Measurements from ENCODE around the gene GALNT11.

The GALNT11 gene

DNA sequence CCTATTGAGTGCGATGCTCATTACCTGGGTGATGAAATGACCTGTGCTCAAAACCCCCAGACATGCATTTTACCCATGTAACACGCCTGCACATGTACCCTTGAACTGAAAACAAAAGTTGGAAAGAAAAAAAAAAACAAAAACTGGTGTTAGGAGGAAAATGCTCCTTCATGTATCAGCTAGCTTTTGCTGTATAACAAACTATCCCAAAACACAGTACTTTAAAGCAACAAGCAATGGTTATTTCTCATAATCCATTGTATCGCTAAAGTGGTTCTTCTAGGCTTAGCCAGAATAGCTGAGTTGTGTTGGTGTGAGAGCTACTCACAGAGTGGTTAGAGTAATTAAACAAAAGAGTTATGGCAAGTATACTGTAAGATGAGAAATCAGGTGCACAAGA lies 12.2 kb upstream of the GALNT11 start:
- H3F3A ChIP-seq (ENCODE audit: insufficient read depth, low read length) = no peaks in the 10 kb centered on the region
- TF ChIP-seq, protein P1, sequence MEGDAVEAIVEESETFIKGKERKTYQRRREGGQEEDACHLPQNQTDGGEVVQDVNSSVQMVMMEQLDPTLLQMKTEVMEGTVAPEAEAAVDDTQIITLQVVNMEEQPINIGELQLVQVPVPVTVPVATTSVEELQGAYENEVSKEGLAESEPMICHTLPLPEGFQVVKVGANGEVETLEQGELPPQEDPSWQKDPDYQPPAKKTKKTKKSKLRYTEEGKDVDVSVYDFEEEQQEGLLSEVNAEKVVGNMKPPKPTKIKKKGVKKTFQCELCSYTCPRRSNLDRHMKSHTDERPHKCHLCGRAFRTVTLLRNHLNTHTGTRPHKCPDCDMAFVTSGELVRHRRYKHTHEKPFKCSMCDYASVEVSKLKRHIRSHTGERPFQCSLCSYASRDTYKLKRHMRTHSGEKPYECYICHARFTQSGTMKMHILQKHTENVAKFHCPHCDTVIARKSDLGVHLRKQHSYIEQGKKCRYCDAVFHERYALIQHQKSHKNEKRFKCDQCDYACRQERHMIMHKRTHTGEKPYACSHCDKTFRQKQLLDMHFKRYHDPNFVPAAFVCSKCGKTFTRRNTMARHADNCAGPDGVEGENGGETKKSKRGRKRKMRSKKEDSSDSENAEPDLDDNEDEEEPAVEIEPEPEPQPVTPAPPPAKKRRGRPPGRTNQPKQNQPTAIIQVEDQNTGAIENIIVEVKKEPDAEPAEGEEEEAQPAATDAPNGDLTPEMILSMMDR (IDR thresholded peaks at IDR 0.05; ENCODE audit: low read length) = no peak
- no peak for TF ChIP-seq EZH2 (IDR thresholded peaks at IDR 0.05; ENCODE audit: borderline replicate concordance, low read length)

GRCh38 chr7:152013974-152014373 lies 11.5 kb upstream of the GALNT11 start:
- Histone ChIP-seq H3K4me1 (ENCODE audit: insufficient read depth, low read length, severe bottlenecking) (no peaks in the 10 kb centered on the region), H3K36me3 (ENCODE audit: insufficient read depth, low read length) (no peaks in the 10 kb centered on the region), H3K9ac (ENCODE audit: low read length) (no peak overlapping the region), H3K4me3 (ENCODE audit: low read depth, low read length, poor library complexity, severe bottlenecking) (no peak overlapping the region), H3K9me2 (ENCODE audit: low read depth, low read length) (no peaks in the 10 kb centered on the region), H2AFZ (ENCODE audit: low read length) (no peak overlapping the region), H3K27me3 (ENCODE audit: insufficient read depth, low read length) (peaks cover 4% of the 10 kb centered on the region; the same call in 1 of the 2 replicates), H3K9me3 (ENCODE audit: low read length) (no peaks in the 10 kb centered on the region), H3F3A (ENCODE audit: insufficient read depth, low read length) (no peaks in the 10 kb centered on the region), H3K4me2 (ENCODE audit: low read length) (no peak overlapping the region), H3K79me2 (ENCODE audit: insufficient read depth, low read length) (no peaks in the 10 kb centered on the region), H4K20me1 (ENCODE audit: insufficient read depth, low read length) (no peaks in the 10 kb centered on the region), H3K27ac (ENCODE audit: low read depth, low read length, poor library complexity, severe bottlenecking) (no peak overlapping the region)
- TF ChIP-seq, protein P1 (IDR thresholded peaks at IDR 0.05; ENCODE audit: low read length) = no peak
- no peak for TF ChIP-seq EZH2 (IDR thresholded peaks at IDR 0.05; ENCODE audit: borderline replicate concordance, low read length)

More for the DNA sequence above, 12.2 kb upstream of the GALNT11 start:
- H3K9me2 ChIP-seq (ENCODE audit: low read depth, low read length) = no peaks in the 10 kb centered on the region
- no peaks in the 10 kb centered on the region for H3K4me1 ChIP-seq (ENCODE audit: insufficient read depth, low read length, severe bottlenecking)
- peaks cover under 1% of the 10 kb centered on the region; the same call in 1 of the 2 replicates for H3K27me3 ChIP-seq (ENCODE audit: insufficient read depth, low read length)
- H2AFZ ChIP-seq (ENCODE audit: low read length) = no peak overlapping the region
- no peak overlapping the region for H3K27ac ChIP-seq (ENCODE audit: low read depth, low read length, poor library complexity, severe bottlenecking)
- H3K4me2 ChIP-seq (ENCODE audit: low read length) = no peak overlapping the region
- no peaks in the 10 kb centered on the region for H3K9me3 ChIP-seq (ENCODE audit: low read length)
- no peak overlapping the region for H3K9ac ChIP-seq (ENCODE audit: low read length)
- no peaks in the 10 kb centered on the region for H3K79me2 ChIP-seq (ENCODE audit: insufficient read depth, low read length)
- H3K36me3 ChIP-seq (ENCODE audit: insufficient read depth, low read length) = no peaks in the 10 kb centered on the region
- no peak overlapping the region for H3K4me3 ChIP-seq (ENCODE audit: low read depth, low read length, poor library complexity, severe bottlenecking)
- no peaks in the 10 kb centered on the region for H4K20me1 ChIP-seq (ENCODE audit: insufficient read depth, low read length)

DNA sequence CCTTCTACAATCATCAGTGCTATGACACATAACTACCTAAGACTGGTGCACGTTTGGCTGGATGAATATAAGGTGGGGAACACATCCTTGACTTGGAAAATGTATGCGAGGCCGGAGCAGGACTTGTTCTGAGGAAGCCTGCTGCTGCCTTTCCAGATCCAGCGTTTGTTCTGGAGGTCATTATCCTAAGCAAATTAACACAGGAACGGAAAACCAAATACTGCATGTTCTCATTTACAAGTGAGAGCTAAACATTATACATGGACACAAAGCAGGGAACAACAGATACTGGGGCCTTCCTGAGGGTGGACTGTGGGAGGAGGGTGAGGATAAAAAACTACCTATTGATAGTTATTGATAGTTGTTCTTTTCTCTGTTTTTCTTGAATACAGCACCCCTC lies 10.8 kb upstream of the GALNT11 start:
- H4K20me1 ChIP-seq (ENCODE audit: insufficient read depth, low read length) = no peaks in the 10 kb centered on the region

More for the DNA sequence above, 10.8 kb upstream of the GALNT11 start:
- no peak overlapping the region for H2AFZ ChIP-seq (ENCODE audit: low read length)
- H3K9ac ChIP-seq (ENCODE audit: low read length) = no peak overlapping the region
- peaks cover 4% of the 10 kb centered on the region; the same call in 1 of the 2 replicates for H3K27me3 ChIP-seq (ENCODE audit: insufficient read depth, low read length)
- H3K27ac ChIP-seq (ENCODE audit: low read depth, low read length, poor library complexity, severe bottlenecking) = no peak overlapping the region
- H3K79me2 ChIP-seq (ENCODE audit: insufficient read depth, low read length) = no peaks in the 10 kb centered on the region
- TF ChIP-seq, protein P1 (IDR thresholded peaks at IDR 0.05; ENCODE audit: low read length) = no peak
- TF ChIP-seq EZH2 (IDR thresholded peaks at IDR 0.05; ENCODE audit: borderline replicate concordance, low read length) = no peak
- no peak overlapping the region for H3K4me2 ChIP-seq (ENCODE audit: low read length)
- no peaks in the 10 kb centered on the region for H3F3A ChIP-seq (ENCODE audit: insufficient read depth, low read length)
- H3K4me3 ChIP-seq (ENCODE audit: low read depth, low read length, poor library complexity, severe bottlenecking) = no peak overlapping the region
- no peaks in the 10 kb centered on the region for H3K36me3 ChIP-seq (ENCODE audit: insufficient read depth, low read length)
- H3K4me1 ChIP-seq (ENCODE audit: insufficient read depth, low read length, severe bottlenecking) = no peaks in the 10 kb centered on the region
- H3K9me2 ChIP-seq (ENCODE audit: low read depth, low read length) = no peaks in the 10 kb centered on the region
- H3K9me3 ChIP-seq (ENCODE audit: low read length) = no peaks in the 10 kb centered on the region

Measured in OCI-LY1 (cell line).